Kidney (tissue), 14 donors: Measurements from ENCODE around the gene SLC6A2. TPM values are rescaled to one million over a fixed set of nuclear protein-coding genes. Genes with fewer than 3 reads are reported as not detected.

Experiments used
- DNase-seq, 5 donors: peaks; one replicate each; pipeline ENCODE4 v3.0.0-alpha.2; 2013 to 2020
- FAIRE-seq: peaks from 2 replicates; lab custom pipeline; 2012; peaks lifted over from hg19 to GRCh38; lab: Jason Lieb, UNC
- H3K27ac ChIP-seq, 2 donors: one replicate each; pipeline ENCODE4 v1.7.0; 2013; ENCODE audit warnings: low read depth in 2 of 2, low read length in 2 of 2, inconsistent platforms in 1 of 2
- H3K27me3 ChIP-seq: one replicate; pipeline ENCODE4 v1.7.1; 2013; ENCODE audit warnings: low read length, inconsistent platforms; ENCODE audit not compliant: control insufficient read depth, insufficient read depth
- H3K36me3 ChIP-seq, 3 donors: one replicate each; pipeline versions ENCODE4 v1.7.0 to v1.7.1; 2013; ENCODE audit warnings: low read length in 3 of 3, control low read depth in 1 of 3, inconsistent platforms in 1 of 3; ENCODE audit not compliant: insufficient read depth in 3 of 3, control insufficient read depth in 2 of 3
- H3K4me1 ChIP-seq, 3 donors: one replicate each; pipeline versions ENCODE4 v1.7.0 to v1.7.1; 2013; ENCODE audit warnings: low read length in 3 of 3, inconsistent platforms in 1 of 3, low read depth in 1 of 3; ENCODE audit not compliant: control insufficient read depth in 2 of 3, insufficient read depth in 2 of 3
- H3K4me3 ChIP-seq, 3 donors: one replicate each; pipeline versions ENCODE4 v1.7.0 to v1.8.1; 2013; ENCODE audit warnings: low read length in 3 of 3, control low read depth in 1 of 3, inconsistent platforms in 1 of 3
- H3K9ac ChIP-seq, 3 donors: one replicate each; pipeline versions ENCODE4 v1.7.0 to v1.7.1; 2013; ENCODE audit warnings: low read length in 3 of 3, control low read depth in 1 of 3, inconsistent platforms in 1 of 3
- H3K9me3 ChIP-seq, 3 donors: one replicate each; pipeline versions ENCODE4 v1.7.0 to v1.7.1; 2013; ENCODE audit warnings: low read length in 3 of 3, control low read depth in 1 of 3, inconsistent platforms in 1 of 3; ENCODE audit not compliant: control insufficient read depth in 2 of 3, insufficient read depth in 1 of 3
- intact Hi-C: fragments of 100-400 bp; cut with DNase I; formaldehyde crosslinking; loops from one replicate; pipeline ENCODE4 v1.11.1; 2022
- polyA plus RNA-seq: library from polyadenylated mRNA; stranded (reverse); fragments of 350-450 nt; fragmentation: Illumina TruSeq; extraction: RNeasy Lipid Tissue Mini Kit (QIAGEN cat#74804); gene quantifications from one replicate; pipeline ENCODE4 v1.2.3, GENCODE V29; 2014; ENCODE audit warnings: low read depth, low replicate concordance; ENCODE audit not compliant: insufficient read depth
- total RNA-seq: library from RNA; stranded (reverse); fragmentation: NEBNext Ultra II Directional; extraction: Animal tissue kit (Norgen Biotek cat#: 25700); gene quantifications from one replicate; pipeline ENCODE4 v1.2.1, GENCODE V29; 2021
- TF ChIP-seq, protein P1 (sequence below): IDR thresholded peaks from 3 replicates; pipeline ENCODE4 v1.5.1; 2012; ENCODE audit warnings: mild to moderate bottlenecking, moderate library complexity, borderline replicate concordance; ENCODE audit not compliant: insufficient read depth; ENCODE audit errors: extremely low read depth
- donor health status: control.
- donor health status: control.
- donor health status: control.
- donor health status: control.
- donor health status: control.
- donor health status: DM: yes; HTN: yes; CAD: no.
- donor health status: Normal renal cell carcinoma (clear cell type).

SLC6A2 gene
- total and polyA plus RNA-seq, 2 donors from 2014 or later = 0.09 to 0.73 TPM

DNA sequence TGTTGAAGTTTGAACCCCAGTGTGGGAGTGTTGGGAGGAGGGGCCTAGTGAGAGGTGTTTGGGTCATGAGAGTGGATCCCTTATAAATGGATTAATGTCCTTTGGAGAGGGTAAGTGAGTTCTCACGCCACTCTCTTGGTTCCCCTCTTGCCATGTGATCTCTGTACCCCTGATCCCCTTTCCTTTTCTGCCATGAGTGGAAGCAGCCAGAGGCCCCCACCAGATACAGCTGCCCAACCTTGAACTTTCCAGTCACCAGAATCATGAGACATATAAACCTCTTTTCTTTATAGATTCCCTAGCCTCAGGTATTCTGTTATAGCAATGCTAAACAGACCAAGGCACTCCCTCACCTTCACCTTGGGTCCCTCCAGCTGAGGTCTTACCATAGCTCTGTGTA, 7.4 kb downstream of the SLC6A2 start:
- intact Hi-C loops = no loop called here
- Histone ChIP-seq H3K9me3 (no peaks in the 10 kb centered on the region), H3K36me3 (no peaks in the 10 kb centered on the region), H3K4me1 (no peaks in the 10 kb centered on the region), H3K9ac (no peak overlapping the region), H3K27ac (no peak overlapping the region), H3K27me3 (no peaks in the 10 kb centered on the region), H3K4me3 (no peak overlapping the region)
- no peak for FAIRE-seq
- no peak for DNase-seq
- TF ChIP-seq, protein P1, sequence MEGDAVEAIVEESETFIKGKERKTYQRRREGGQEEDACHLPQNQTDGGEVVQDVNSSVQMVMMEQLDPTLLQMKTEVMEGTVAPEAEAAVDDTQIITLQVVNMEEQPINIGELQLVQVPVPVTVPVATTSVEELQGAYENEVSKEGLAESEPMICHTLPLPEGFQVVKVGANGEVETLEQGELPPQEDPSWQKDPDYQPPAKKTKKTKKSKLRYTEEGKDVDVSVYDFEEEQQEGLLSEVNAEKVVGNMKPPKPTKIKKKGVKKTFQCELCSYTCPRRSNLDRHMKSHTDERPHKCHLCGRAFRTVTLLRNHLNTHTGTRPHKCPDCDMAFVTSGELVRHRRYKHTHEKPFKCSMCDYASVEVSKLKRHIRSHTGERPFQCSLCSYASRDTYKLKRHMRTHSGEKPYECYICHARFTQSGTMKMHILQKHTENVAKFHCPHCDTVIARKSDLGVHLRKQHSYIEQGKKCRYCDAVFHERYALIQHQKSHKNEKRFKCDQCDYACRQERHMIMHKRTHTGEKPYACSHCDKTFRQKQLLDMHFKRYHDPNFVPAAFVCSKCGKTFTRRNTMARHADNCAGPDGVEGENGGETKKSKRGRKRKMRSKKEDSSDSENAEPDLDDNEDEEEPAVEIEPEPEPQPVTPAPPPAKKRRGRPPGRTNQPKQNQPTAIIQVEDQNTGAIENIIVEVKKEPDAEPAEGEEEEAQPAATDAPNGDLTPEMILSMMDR = no peak

DNA sequence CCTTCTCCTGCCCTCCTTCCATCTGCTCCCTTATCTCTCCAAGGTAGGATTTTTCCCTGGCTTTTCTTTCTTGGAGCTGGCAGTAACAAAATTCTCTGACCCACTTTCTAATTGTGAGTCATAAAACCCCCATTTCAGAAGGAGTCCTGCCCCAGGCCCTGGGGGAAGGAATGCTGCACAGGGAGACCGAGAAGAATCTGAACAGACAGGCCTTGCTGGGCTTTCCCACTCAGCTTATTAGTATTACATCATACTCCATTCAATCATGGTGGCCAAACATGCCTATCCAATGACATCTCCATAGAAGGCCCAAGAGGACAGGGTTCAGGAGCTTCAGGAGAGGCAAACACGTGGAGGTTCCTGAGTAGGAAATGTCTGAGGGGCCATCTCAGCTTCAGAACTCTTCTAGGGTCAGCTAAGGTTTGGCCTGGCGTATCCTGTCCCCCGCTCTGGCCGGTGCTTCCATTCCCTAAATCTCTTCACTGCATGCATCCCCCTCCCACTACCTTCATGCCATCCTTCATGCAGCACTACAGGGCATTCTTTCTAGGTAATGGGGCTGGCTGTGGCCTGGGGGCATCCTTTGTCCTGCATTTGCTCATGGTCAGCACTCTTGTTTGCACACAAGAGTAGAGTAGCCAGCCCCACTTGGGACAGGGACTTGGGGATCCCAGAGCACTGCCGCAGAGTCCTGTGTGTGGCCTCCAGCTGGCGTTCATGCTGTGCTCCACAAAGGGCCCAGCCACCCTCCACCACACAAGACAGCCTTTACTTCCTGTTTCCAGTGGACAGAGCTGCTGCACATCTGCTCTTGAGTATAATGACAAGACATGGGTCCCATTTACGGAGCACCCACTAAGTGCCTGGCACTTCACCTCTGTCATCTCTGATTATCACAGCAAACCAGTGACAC, 8.2 kb downstream of the SLC6A2 start:
- Histone ChIP-seq H3K4me1 (no peaks in the 10 kb centered on the region), H3K9me3 (no peaks in the 10 kb centered on the region), H3K27ac (no peak overlapping the region), H3K36me3 (no peaks in the 10 kb centered on the region), H3K4me3 (no peak overlapping the region), H3K9ac (no peak overlapping the region), H3K27me3 (no peaks in the 10 kb centered on the region)
- intact Hi-C loops = no loop called here
- no peak for DNase-seq
- FAIRE-seq = no peak
- TF ChIP-seq, protein P1 = no peak

DNA sequence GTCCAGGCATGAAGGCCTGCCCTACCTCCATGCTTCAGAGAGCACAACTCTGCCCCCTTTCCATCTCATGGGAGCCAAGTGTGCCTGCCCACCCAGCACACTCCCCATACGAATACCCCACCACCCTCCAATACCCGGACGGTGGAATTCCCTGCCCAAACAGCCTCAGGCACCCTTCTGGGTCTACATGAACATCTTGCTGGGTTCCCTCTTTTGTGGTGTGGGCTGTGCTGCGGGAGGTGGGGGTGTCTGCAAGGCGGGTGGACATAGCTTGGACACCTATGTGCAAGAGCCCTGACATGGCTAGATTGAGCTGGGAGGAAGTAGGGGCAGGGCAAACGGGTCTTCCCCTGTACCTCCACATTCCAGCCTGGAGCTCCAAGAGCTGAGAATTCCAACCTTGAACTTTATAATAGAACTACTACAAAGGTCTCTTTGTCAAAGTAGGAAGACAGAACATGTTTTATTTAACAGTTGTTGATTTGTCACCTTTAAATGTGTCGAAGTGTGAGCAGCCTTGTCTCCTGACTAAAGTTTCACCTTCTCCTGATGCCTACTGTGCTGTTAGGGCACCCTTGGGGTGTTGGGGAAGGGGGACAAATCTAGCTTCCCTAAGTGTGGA, 9.1 kb downstream of the SLC6A2 start:
- Histone ChIP-seq H3K27me3 (no peaks in the 10 kb centered on the region), H3K27ac (no peak overlapping the region), H3K9ac (no peak overlapping the region), H3K36me3 (no peaks in the 10 kb centered on the region), H3K4me3 (no peak overlapping the region), H3K9me3 (no peaks in the 10 kb centered on the region), H3K4me1 (no peaks in the 10 kb centered on the region)
- DNase-seq (no peak), FAIRE-seq (no peak)
- intact Hi-C loops = no loop called here
- TF ChIP-seq, protein P1 = no peak
